Endodermal cell (in vitro differentiated cells): ENCODE results near the gene NMD3. TPM values are rescaled to one million over a fixed set of nuclear protein-coding genes. Genes with fewer than 3 reads are reported as not detected.

Source experiments
- DNase-seq: peaks from one replicate; pipeline ENCODE4 v3.0.0-alpha.2; 2017
- H3K27ac ChIP-seq: 2 replicates; pipeline ENCODE4 v1.5.1; 2013; ENCODE audit warnings: mild to moderate bottlenecking, low read depth, low read length, moderate library complexity
- H3K27me3 ChIP-seq: 2 replicates; pipeline ENCODE4 v1.6.1; 2013; ENCODE audit warnings: mild to moderate bottlenecking, low read length, moderate library complexity; ENCODE audit not compliant: insufficient read depth, control insufficient read depth, poor library complexity, severe bottlenecking
- H3K36me3 ChIP-seq: 2 replicates; pipeline ENCODE4 v1.7.0; 2013; ENCODE audit warnings: mild to moderate bottlenecking, low read length, moderate library complexity; ENCODE audit not compliant: control insufficient read depth, insufficient read depth
- H3K4me1 ChIP-seq: one replicate; pipeline ENCODE4 v1.7.0; 2013; ENCODE audit warnings: low read length; ENCODE audit not compliant: control insufficient read depth, insufficient read depth
- H3K4me3 ChIP-seq: 2 replicates; pipeline ENCODE4 v1.5.1; 2013; ENCODE audit warnings: mild to moderate bottlenecking, low read length, moderate library complexity
- H3K9ac ChIP-seq: 2 replicates; pipeline ENCODE4 v1.6.1; 2013; ENCODE audit warnings: mild to moderate bottlenecking, low read length, moderate library complexity; ENCODE audit not compliant: poor library complexity, severe bottlenecking; ENCODE audit errors: extremely low read depth
- H3K9me3 ChIP-seq: 2 replicates; pipeline ENCODE4 v1.6.1; 2013; ENCODE audit warnings: mild to moderate bottlenecking, low read length, moderate library complexity; ENCODE audit not compliant: control insufficient read depth
- H3K27ac Mint-ChIP-seq: 2 replicates; pipeline ENCODE4 v1.8.0; 2020; ENCODE audit warnings: mixed read lengths
- H3K27me3 Mint-ChIP-seq: 2 replicates; pipeline ENCODE4 v1.8.0; 2021; ENCODE audit warnings: mild to moderate bottlenecking, mixed read lengths; ENCODE audit not compliant: insufficient read depth
- H3K36me3 Mint-ChIP-seq: 2 replicates; pipeline ENCODE4 v1.8.0; 2020; ENCODE audit warnings: low read depth, mixed read lengths
- H3K4me1 Mint-ChIP-seq: 2 replicates; pipeline ENCODE4 v1.8.0; 2020; ENCODE audit warnings: mixed read lengths
- H3K4me3 Mint-ChIP-seq: 2 replicates; pipeline ENCODE4 v1.8.0; 2020; ENCODE audit warnings: mild to moderate bottlenecking, moderate library complexity, mixed read lengths
- H3K9me3 Mint-ChIP-seq: 2 replicates; pipeline ENCODE4 v1.8.0; 2020; ENCODE audit warnings: mild to moderate bottlenecking, mixed read lengths
- CTCF ChIP-seq: fragments of 200-600 bp; sonication (generic); conservative IDR thresholded peaks from 2 replicates; pipeline ENCODE4 v1.5.0; 2021; ENCODE audit warnings: antibody characterized with exemption, mild to moderate bottlenecking
- WGBS, 2 experiments: methylation state at CpG; one replicate each; pipeline versions ENCODE4 v1.1.5 to v1.1.7; 2013; ENCODE audit warnings: missing lambda C conversion rate in 2 of 2, mixed read lengths in 1 of 2; ENCODE audit not compliant: insufficient coverage in 1 of 2, insufficient read length in 1 of 2; 5-methylcytosine and 5-hydroxymethylcytosine counted together
- total RNA-seq, 2 donors: library from RNA; stranded (reverse); fragmentation: NEBNext Ultra II Directional in 1 of 2; extraction: Animal tissue kit (Norgen Biotek cat#: 25700) in 1 of 2; gene quantifications; 2 replicates in 1 of 2; 3 replicates in 1 of 2; pipeline ENCODE4 v1.2.1, GENCODE V29; 2021

The NMD3 gene
- total RNA-seq, 2 donors from 2014 or later: 47.1 to 48.3 TPM

GRCh38 chr3:161296814-161297213 lies 75.7 kb downstream of the NMD3 start:
- H3K27me3 ChIP-seq: no peaks in the 10 kb centered on the region
- Mint-ChIP-seq H3K4me1 (no peaks in the 10 kb centered on the region), H3K27me3 (no peaks in the 10 kb centered on the region), H3K27ac (no peak overlapping the region), H3K4me3 (no peak overlapping the region), H3K36me3 (peaks cover 8% of the 10 kb centered on the region), H3K9me3 (peaks cover 24% of the 10 kb centered on the region)
- H3K9ac ChIP-seq: no peak overlapping the region
- TF ChIP-seq CTCF: no peak
- peaks cover 12% of the 10 kb centered on the region for H3K9me3 ChIP-seq
- H3K4me1 ChIP-seq: no peaks in the 10 kb centered on the region
- no peak overlapping the region for H3K27ac ChIP-seq
- 92 to 100% methylated on average over 3 of the region's 3 CpGs for WGBS, 2 experiments
- no peaks in the 10 kb centered on the region for H3K36me3 ChIP-seq
- no peak for DNase-seq
- H3K4me3 ChIP-seq: no peak overlapping the region

Other genes with a start within 250 kb of the NMD3 start
- gene B3GALNT1, start 116.0 kb upstream of the NMD3 start, total RNA-seq: 10 to 100 TPM; 23.1 to 24.7 TPM
- 1 to 10 TPM in 1 of 2 donors, under 1 TPM in 1; 0.64 to 2.3 TPM for gene SPTSSB, start 150.2 kb downstream of the NMD3 start, total RNA-seq